PFSK-1 (cell line): ENCODE results near the gene STX18.

Source experiments
- FOXP2 ChIP-seq: optimal IDR thresholded peaks from 2 replicates; pipeline ENCODE3; 2011; ENCODE audit warnings: borderline replicate concordance, control low read depth, inconsistent platforms; ENCODE audit not compliant: insufficient read depth; ENCODE audit errors: extremely low read length, extremely low read depth
- POLR2AphosphoS5 ChIP-seq: IDR thresholded peaks from 2 replicates; pipeline ENCODE4 v1.6.1; 2012; ENCODE audit warnings: low read depth, mild to moderate bottlenecking, control low read depth, low read length, moderate library complexity
- REST ChIP-seq, 2 experiments: IDR thresholded peaks; 2 replicates each; pipeline versions ENCODE4 v1.6.1 to v1.8.0; 2011 to 2012; ENCODE audit warnings: low read depth in 2 of 2, low read length in 2 of 2, control low read depth in 1 of 2, inconsistent platforms in 1 of 2, mild to moderate bottlenecking in 1 of 2, moderate library complexity in 1 of 2; ENCODE audit not compliant: insufficient read depth in 1 of 2
- SIN3A ChIP-seq: IDR thresholded peaks from 2 replicates; pipeline ENCODE4 v1.6.1; 2012; ENCODE audit warnings: mild to moderate bottlenecking, low read length, moderate library complexity, borderline replicate concordance; ENCODE audit not compliant: insufficient read depth
- TAF1 ChIP-seq: IDR thresholded peaks from 2 replicates; pipeline ENCODE4 v1.6.1; 2012; ENCODE audit warnings: low read length, control low read depth, borderline replicate concordance; ENCODE audit not compliant: insufficient read depth

STX18 gene

GRCh38 chr4:4471195-4471594 is 70.7 kb downstream of the STX18 start:
- TF ChIP-seq POLR2AphosphoS5 (no peak), TAF1 (no peak), REST (IDR thresholded peaks at IDR 0.05; ENCODE audit: insufficient read depth in 1 of 2, low read depth in 2 of 2, low read length in 2 of 2) (no peak), FOXP2 (no peak), SIN3A (no peak)

GRCh38 chr4:4470208-4470607 is 71.6 kb downstream of the STX18 start:
- no peak for TF ChIP-seq POLR2AphosphoS5
- TF ChIP-seq SIN3A, result no peak
- TF ChIP-seq FOXP2, result no peak
- TF ChIP-seq REST (IDR thresholded peaks at IDR 0.05; ENCODE audit: insufficient read depth in 1 of 2, low read depth in 2 of 2, low read length in 2 of 2), result no peak
- TF ChIP-seq TAF1, result no peak

- TF ChIP-seq TAF1 (no peak), SIN3A (no peak), FOXP2 (no peak)
Observed at GRCh38 chr4:4462970-4463369, 78.9 kb downstream of the STX18 start.

GRCh38 chr4:4461850-4462249 is 80.0 kb downstream of the STX18 start:
- TF ChIP-seq POLR2AphosphoS5 (no peak), SIN3A (no peak), FOXP2 (no peak), TAF1 (no peak), REST (IDR thresholded peaks at IDR 0.05; ENCODE audit: insufficient read depth in 1 of 2, low read depth in 2 of 2, low read length in 2 of 2) (no peak)

- TF ChIP-seq FOXP2 (no peak), REST (IDR thresholded peaks at IDR 0.05; ENCODE audit: insufficient read depth in 1 of 2, low read depth in 2 of 2, low read length in 2 of 2) (no peak), POLR2AphosphoS5 (no peak), TAF1 (no peak), SIN3A (no peak)
Observed at GRCh38 chr4:4461178-4461577, 80.7 kb downstream of the STX18 start.

- TF ChIP-seq REST (IDR thresholded peaks at IDR 0.05; ENCODE audit: insufficient read depth in 1 of 2, low read depth in 2 of 2, low read length in 2 of 2) (no peak), FOXP2 (no peak), POLR2AphosphoS5 (no peak), SIN3A (no peak), TAF1 (no peak)
Observed at GRCh38 chr4:4460759-4461158, 81.1 kb downstream of the STX18 start.
